ENCODE measurements around the gene RNU1-3.
"Not testable (repeated sequence)": the region's sequence is repeated elsewhere in the genome, so short reads cannot be mapped to it uniquely, and the experiment has no call there.

The RNU1-3 gene

DNA sequence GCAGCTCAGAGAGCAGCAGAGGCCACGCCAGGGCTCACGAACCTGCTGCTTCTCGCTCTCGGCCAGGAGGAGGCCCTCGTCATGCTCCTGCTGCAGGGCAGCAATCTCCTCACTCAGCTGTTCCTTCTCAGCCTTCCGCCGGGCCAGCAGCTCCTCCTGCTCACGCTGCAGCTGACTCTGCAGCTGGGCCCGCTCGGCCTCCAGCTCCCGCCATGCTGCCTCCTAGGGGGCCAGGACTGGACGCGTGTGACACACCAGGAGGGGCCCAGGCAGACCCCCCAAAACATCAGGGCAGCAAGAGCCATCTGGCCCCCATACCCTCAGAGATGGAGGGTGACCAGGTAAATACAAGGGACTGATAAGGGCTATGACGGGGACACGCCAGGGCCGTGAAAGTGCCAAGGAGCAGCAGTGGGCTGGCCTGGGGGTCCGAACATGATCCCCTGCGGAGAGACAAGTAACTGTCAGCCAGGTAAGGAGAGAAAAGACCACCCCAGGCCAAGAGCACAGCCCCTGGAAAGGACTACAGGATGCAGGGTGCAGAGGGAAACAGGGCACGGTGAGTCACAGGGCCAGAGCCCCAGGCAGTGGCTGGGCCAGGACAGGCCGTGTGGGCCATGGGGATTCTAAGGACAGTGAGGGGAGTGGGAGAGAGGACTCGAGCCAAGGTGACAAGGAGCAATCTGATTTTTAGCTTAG is 46.8 kb downstream of the RNU1-3 start:
- not testable (repeated sequence) for DNase-seq (ENCODE audit: low read depth in 2 of 2)

DNA sequence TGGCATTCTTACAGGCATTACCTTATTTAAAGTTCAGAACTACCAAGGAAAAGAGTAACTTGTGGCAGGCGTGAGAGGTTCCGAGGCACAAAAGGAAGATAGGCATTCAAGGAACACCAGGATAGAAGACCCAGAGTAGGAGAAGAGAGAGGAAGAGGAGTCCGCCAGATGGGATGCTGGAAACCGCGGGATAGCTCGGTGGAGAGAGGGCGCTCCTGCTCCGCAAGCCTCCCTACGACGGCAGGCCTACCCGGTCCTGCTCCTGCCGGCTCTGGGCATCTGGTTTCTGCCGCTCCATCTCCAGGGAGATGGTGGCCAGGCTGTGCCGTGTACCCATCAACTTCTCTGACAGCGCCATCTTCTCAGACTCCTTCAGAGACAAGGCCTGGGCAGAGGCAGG is 48.0 kb downstream of the RNU1-3 start:
- no peak for DNase-seq (ENCODE audit: low read depth in 2 of 2)

- DNase-seq (ENCODE audit: low read depth in 2 of 2): no peak
Observed at GRCh38 chr1:16617778-16618580, 48.8 kb downstream of the RNU1-3 start.

DNA sequence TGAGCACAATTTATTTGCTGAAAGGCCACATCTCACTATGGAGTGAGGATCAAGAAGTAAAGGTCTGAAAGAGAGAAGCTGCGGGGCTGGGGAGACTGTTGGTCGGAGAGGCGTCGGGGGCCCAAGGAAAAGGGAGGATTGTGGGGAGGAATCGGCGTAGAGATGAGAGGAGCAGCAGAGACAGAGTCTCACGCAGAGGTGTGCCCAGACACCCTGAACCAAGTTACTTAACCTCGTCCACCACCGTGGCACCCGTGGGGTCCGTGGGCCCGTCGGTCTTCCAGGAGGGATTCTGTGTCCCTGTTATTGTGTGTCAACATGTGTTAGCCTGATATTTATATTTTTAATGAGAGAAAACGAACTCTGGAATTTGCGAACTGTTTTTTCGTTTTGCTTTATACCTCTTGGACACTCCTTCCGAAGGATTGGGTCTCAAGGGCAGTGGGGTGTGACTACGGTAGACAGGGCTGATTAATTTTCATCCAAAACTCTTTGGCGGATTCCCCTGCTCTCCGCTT is 49.6 kb downstream of the RNU1-3 start:
- no peak for DNase-seq (ENCODE audit: low read depth in 2 of 2)
